ENCODE results near the gene NR2F2. TPM values are rescaled to one million over a fixed set of nuclear protein-coding genes. Genes with fewer than 3 reads are reported as not detected.

The NR2F2 gene
- not detected for total RNA-seq

- Mint-ChIP-seq H3K36me3 (ENCODE audit: low read depth) (peaks cover 10% of the 10 kb centered on the region), H3K4me1 (ENCODE audit: low read depth) (peaks cover 13% of the 10 kb centered on the region), H3K27ac (peak within 1 kb of the TSS; percentile 73), H3K9me3 (ENCODE audit: insufficient read depth) (no peaks in the 10 kb centered on the region), H3K4me3 (peak within 1 kb of the TSS; percentile 72), H3K27me3 (ENCODE audit: low read depth) (peaks cover 80% of the 10 kb centered on the region)
- ChIA-PET CTCF (no interaction called here), POLR2A (no interaction called here)
- DNase-seq: peak; percentile 53
- ATAC-seq: peak; percentile 89
These were observed at the start of gene NR2F2 for GRCh38 chr15:96330450-96331143. TSS of gene NR2F2 (plus strand) at chr15:96330700. CDS start at chr15:96332106, 1,406 bp downstream.

- Mint-ChIP-seq H3K4me3 (no peak overlapping the region), H3K4me1 (ENCODE audit: low read depth) (no peaks in the 10 kb centered on the region), H3K27ac (no peak overlapping the region), H3K36me3 (ENCODE audit: low read depth) (no peaks in the 10 kb centered on the region), H3K9me3 (ENCODE audit: insufficient read depth) (no peaks in the 10 kb centered on the region), H3K27me3 (ENCODE audit: low read depth) (no peaks in the 10 kb centered on the region)
- DNase-seq: no peak
- POLR2A ChIA-PET: no interaction called here
- CTCF ChIA-PET: no interaction called here
- no peak for ATAC-seq
These were observed 45.2 kb upstream of the NR2F2 start for GRCh38 chr15:96285305-96285704.

- DNase-seq: no peak
- POLR2A ChIA-PET: no interaction called here
- no peak for ATAC-seq
- H3K36me3 Mint-ChIP-seq (ENCODE audit: low read depth): no peaks in the 10 kb centered on the region
- H3K9me3 Mint-ChIP-seq (ENCODE audit: insufficient read depth): no peaks in the 10 kb centered on the region
- no peak overlapping the region for H3K27ac Mint-ChIP-seq
- H3K4me3 Mint-ChIP-seq: no peak overlapping the region
- no peaks in the 10 kb centered on the region for H3K4me1 Mint-ChIP-seq (ENCODE audit: low read depth)
- CTCF ChIA-PET: no interaction called here
- no peaks in the 10 kb centered on the region for H3K27me3 Mint-ChIP-seq (ENCODE audit: low read depth)
These were observed 44.7 kb upstream of the NR2F2 start for GRCh38 chr15:96285729-96286254.

GRCh38 chr15:96290679-96291078, 39.8 kb upstream of the NR2F2 start:
- no peaks in the 10 kb centered on the region for H3K9me3 Mint-ChIP-seq (ENCODE audit: insufficient read depth)
- CTCF ChIA-PET: no interaction called here
- no peaks in the 10 kb centered on the region for H3K36me3 Mint-ChIP-seq (ENCODE audit: low read depth)
- ATAC-seq (no peak), DNase-seq (no peak)
- H3K27me3 Mint-ChIP-seq (ENCODE audit: low read depth): no peaks in the 10 kb centered on the region
- H3K27ac Mint-ChIP-seq: no peak overlapping the region
- no peak overlapping the region for H3K4me3 Mint-ChIP-seq
- POLR2A ChIA-PET: no interaction called here
- H3K4me1 Mint-ChIP-seq (ENCODE audit: low read depth): no peaks in the 10 kb centered on the region

DNA sequence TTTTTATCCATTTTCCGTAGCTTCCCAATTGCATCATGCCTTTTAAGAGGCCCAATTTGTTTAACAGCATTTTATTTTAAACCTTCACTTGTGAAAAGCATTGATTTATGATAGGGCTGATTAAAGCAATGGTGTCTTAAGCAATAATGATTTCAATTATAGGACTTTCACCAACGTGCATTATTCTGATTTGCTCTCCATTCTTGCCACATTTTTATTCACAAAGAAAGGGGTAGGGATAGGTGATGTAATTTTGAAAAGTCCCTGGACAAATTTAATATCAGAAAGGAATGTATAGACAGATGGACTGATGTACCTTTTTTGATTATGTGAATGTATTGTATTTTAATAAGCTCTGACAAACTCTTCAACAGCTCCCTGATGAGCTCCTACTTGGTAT, 37.9 kb upstream of the NR2F2 start:
- no peak overlapping the region for H3K27ac Mint-ChIP-seq
- peaks cover 2% of the 10 kb centered on the region for H3K9me3 Mint-ChIP-seq (ENCODE audit: insufficient read depth)
- no peaks in the 10 kb centered on the region for H3K36me3 Mint-ChIP-seq (ENCODE audit: low read depth)
- DNase-seq (no peak), ATAC-seq (no peak)
- no peaks in the 10 kb centered on the region for H3K27me3 Mint-ChIP-seq (ENCODE audit: low read depth)
- H3K4me3 Mint-ChIP-seq: no peak overlapping the region
- ChIA-PET POLR2A (no interaction called here), CTCF (no interaction called here)
- no peaks in the 10 kb centered on the region for H3K4me1 Mint-ChIP-seq (ENCODE audit: low read depth)

- ATAC-seq (no peak), DNase-seq (no peak)
- no peak overlapping the region for H3K4me3 Mint-ChIP-seq
- H3K27ac Mint-ChIP-seq: no peak overlapping the region
- no peaks in the 10 kb centered on the region for H3K4me1 Mint-ChIP-seq (ENCODE audit: low read depth)
- ChIA-PET CTCF (no interaction called here), POLR2A (no interaction called here)
- peaks cover 10% of the 10 kb centered on the region for H3K9me3 Mint-ChIP-seq (ENCODE audit: insufficient read depth)
- H3K27me3 Mint-ChIP-seq (ENCODE audit: low read depth): no peaks in the 10 kb centered on the region
- H3K36me3 Mint-ChIP-seq (ENCODE audit: low read depth): no peaks in the 10 kb centered on the region
These were observed 37.1 kb upstream of the NR2F2 start for GRCh38 chr15:96293441-96293840.

DNA sequence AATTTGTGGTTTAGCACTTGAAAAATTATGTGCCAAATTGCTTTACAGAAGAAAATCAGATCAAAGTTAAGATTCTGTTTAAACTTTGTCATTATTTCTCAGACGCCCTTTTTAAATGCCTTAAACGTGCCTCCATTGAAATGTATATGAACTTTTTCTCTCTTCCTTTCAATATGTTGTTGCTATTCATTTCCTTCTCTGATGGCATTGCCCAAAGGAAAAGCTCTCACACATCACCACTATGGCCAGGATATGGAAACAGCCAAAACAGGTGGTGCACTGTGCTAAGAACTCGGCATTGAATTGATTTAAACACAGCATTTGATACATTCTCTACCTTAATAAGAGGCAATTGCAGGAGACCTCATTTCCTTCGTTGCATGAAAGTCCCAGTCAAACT, 35.7 kb upstream of the NR2F2 start:
- CTCF ChIA-PET: no interaction called here
- POLR2A ChIA-PET: interaction anchor here (0.6 kb wide), 1 partner anchor 279 kb away, joined by 3 read pairs; no protein-coding TSS in a partner anchor
- Mint-ChIP-seq H3K4me1 (ENCODE audit: low read depth) (no peaks in the 10 kb centered on the region), H3K4me3 (no peak overlapping the region), H3K27me3 (ENCODE audit: low read depth) (no peaks in the 10 kb centered on the region), H3K27ac (no peak overlapping the region), H3K9me3 (ENCODE audit: insufficient read depth) (peaks cover 10% of the 10 kb centered on the region), H3K36me3 (ENCODE audit: low read depth) (no peaks in the 10 kb centered on the region)
- ATAC-seq: no peak
- DNase-seq: no peak

DNA sequence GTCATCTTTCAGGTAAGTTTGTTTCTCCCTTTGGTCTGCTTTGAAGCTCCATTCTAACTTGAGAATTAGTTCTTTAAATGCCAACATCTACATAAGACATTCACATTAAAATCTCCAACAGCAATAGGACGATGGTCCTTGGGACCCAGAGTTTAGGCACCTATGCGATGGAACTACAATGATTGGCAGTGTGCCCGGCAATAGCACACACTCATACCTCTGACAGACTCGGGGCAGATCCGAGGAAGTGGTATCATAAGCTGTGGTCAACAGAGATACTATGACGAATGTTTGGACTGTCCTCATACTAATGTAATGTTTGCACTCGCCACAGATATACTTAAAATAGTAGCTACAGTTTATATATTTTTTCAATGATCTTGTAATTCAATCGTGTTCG, 34.2 kb upstream of the NR2F2 start:
- Mint-ChIP-seq H3K27ac (no peak overlapping the region), H3K4me1 (ENCODE audit: low read depth) (no peaks in the 10 kb centered on the region), H3K4me3 (no peak overlapping the region), H3K36me3 (ENCODE audit: low read depth) (no peaks in the 10 kb centered on the region), H3K9me3 (ENCODE audit: insufficient read depth) (peaks cover 10% of the 10 kb centered on the region), H3K27me3 (ENCODE audit: low read depth) (no peaks in the 10 kb centered on the region)
- POLR2A ChIA-PET: no interaction called here
- no peak for ATAC-seq
- CTCF ChIA-PET: no interaction called here
- DNase-seq: no peak

- Mint-ChIP-seq H3K4me3 (no peak overlapping the region), H3K4me1 (ENCODE audit: low read depth) (no peaks in the 10 kb centered on the region), H3K36me3 (ENCODE audit: low read depth) (no peaks in the 10 kb centered on the region), H3K27ac (no peak overlapping the region), H3K9me3 (ENCODE audit: insufficient read depth) (peaks cover 10% of the 10 kb centered on the region), H3K27me3 (ENCODE audit: low read depth) (no peaks in the 10 kb centered on the region)
- DNase-seq: no peak
- no peak for ATAC-seq
- POLR2A ChIA-PET: no interaction called here
- CTCF ChIA-PET: no interaction called here
These were observed 32.7 kb upstream of the NR2F2 start for GRCh38 chr15:96297783-96298182.

- Mint-ChIP-seq H3K27me3 (ENCODE audit: low read depth) (no peaks in the 10 kb centered on the region), H3K4me3 (no peak overlapping the region), H3K36me3 (ENCODE audit: low read depth) (no peaks in the 10 kb centered on the region), H3K9me3 (ENCODE audit: insufficient read depth) (peaks cover 10% of the 10 kb centered on the region), H3K4me1 (ENCODE audit: low read depth) (no peaks in the 10 kb centered on the region), H3K27ac (no peak overlapping the region)
- DNase-seq: no peak
- POLR2A ChIA-PET: no interaction called here
- CTCF ChIA-PET: no interaction called here
- ATAC-seq: no peak
These were observed 32.3 kb upstream of the NR2F2 start for GRCh38 chr15:96298217-96298616.

DNA sequence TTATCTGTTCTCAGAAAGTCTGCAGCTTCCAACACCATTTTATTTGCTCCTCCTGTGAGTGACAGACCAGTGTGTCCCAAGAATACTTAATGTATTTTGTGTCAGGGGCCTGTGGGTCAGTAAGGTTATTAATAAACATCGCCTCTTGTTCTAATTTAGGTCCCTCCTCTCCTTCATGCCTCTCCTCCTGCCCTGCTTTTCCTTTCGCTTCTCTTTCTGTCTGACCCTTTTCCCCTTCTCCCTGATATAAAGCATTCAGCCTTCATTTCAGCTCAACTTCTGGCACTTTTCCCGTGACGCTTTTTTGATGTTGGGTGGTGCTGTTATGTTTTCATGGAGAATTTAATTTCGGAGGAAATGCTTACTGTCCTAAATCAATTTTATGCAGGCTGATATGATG, 29.7 kb upstream of the NR2F2 start:
- CTCF ChIA-PET: no interaction called here
- POLR2A ChIA-PET: no interaction called here
- H3K36me3 Mint-ChIP-seq (ENCODE audit: low read depth): no peaks in the 10 kb centered on the region
- DNase-seq (no peak), ATAC-seq (no peak)
- no peak overlapping the region for H3K27ac Mint-ChIP-seq
- H3K4me3 Mint-ChIP-seq: no peak overlapping the region
- no peaks in the 10 kb centered on the region for H3K4me1 Mint-ChIP-seq (ENCODE audit: low read depth)
- H3K9me3 Mint-ChIP-seq (ENCODE audit: insufficient read depth): peaks cover 10% of the 10 kb centered on the region
- no peaks in the 10 kb centered on the region for H3K27me3 Mint-ChIP-seq (ENCODE audit: low read depth)

DNA sequence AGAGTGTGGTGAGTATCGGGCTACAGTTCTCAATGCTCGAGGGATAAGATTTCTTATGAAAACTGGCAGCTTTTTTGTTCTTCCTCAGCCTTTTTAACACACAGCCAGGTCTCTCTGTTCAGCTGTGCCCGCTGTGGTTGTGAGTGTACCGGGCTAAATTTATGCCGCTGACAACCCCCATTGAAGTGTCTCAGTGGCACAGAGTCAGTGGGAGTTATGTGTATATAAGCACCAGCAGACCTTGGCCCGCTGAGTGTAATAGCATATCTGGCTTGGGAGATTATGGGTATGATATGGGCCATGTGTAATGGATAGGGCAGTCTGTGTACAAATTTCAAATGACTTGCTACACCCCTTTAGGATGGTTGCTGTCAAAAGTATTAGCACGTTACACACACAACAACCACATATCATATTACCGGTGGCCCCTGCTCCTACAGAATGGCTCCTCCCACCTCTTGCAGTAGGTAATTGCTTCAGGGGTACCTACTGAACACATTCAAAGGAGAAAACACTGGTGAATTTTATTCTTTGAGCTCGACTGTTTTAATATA, 26.9 kb upstream of the NR2F2 start:
- Mint-ChIP-seq H3K27me3 (ENCODE audit: low read depth) (no peaks in the 10 kb centered on the region), H3K27ac (no peak overlapping the region), H3K9me3 (ENCODE audit: insufficient read depth) (no peaks in the 10 kb centered on the region), H3K4me1 (ENCODE audit: low read depth) (no peaks in the 10 kb centered on the region), H3K4me3 (no peak overlapping the region), H3K36me3 (ENCODE audit: low read depth) (no peaks in the 10 kb centered on the region)
- POLR2A ChIA-PET: no interaction called here
- ATAC-seq: no peak
- CTCF ChIA-PET: no interaction called here
- no peak for DNase-seq

DNA sequence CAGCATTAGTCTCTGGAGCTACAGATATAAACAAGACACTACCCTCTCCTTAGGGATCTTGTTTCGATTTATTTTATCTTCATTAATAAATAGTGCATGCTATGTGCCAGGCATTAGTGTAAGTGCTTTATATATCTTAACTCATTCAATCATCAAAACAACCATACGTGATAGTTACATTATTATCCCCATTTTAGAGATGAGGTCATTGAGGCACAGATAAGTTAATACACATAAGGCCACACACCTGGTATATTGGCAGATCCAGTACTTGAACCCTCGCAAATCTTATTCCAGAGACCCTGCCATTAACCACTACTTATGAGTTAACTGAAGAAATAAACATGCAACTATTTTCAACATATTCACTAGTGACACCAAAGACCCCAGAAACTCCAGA, 25.7 kb upstream of the NR2F2 start:
- CTCF ChIA-PET: no interaction called here
- no peaks in the 10 kb centered on the region for H3K4me1 Mint-ChIP-seq (ENCODE audit: low read depth)

More for the DNA sequence above, 25.7 kb upstream of the NR2F2 start:
- H3K4me3 Mint-ChIP-seq: no peak overlapping the region
- no peaks in the 10 kb centered on the region for H3K9me3 Mint-ChIP-seq (ENCODE audit: insufficient read depth)
- ATAC-seq (no peak), DNase-seq (no peak)
- no peaks in the 10 kb centered on the region for H3K36me3 Mint-ChIP-seq (ENCODE audit: low read depth)
- POLR2A ChIA-PET: no interaction called here
- H3K27me3 Mint-ChIP-seq (ENCODE audit: low read depth): no peaks in the 10 kb centered on the region
- no peak overlapping the region for H3K27ac Mint-ChIP-seq
